ENCODE results near the gene PIAS4.
"Not testable (repeated sequence)": the region's sequence is repeated elsewhere in the genome, so short reads cannot be mapped to it uniquely, and the experiment has no call there.

Gene PIAS4

GRCh38 chr19:3966051-3967017 is 41.2 kb upstream of the PIAS4 start (continued):
- TF ChIP-seq TSHZ2 (CRISPR knock-in tag; IDR thresholded peaks at IDR 0.05) = no peak
- no peak for TF ChIP-seq PPARA (CRISPR knock-in tag; IDR thresholded peaks at IDR 0.05; ENCODE audit: borderline replicate concordance)
- no peak for TF ChIP-seq ZFP3 (CRISPR knock-in tag; IDR thresholded peaks at IDR 0.05)
- no peak for TF ChIP-seq GLIS3 (CRISPR knock-in tag; IDR thresholded peaks at IDR 0.05)
- no peak for TF ChIP-seq ZFP30 (CRISPR knock-in tag; IDR thresholded peaks at IDR 0.05)
- no peak for TF ChIP-seq ISL1 (CRISPR knock-in tag; IDR thresholded peaks at IDR 0.05)
- TF ChIP-seq ZNF565 (CRISPR knock-in tag; conservative IDR thresholded peaks at IDR 0.05; ENCODE audit: low read depth) = no peak
- no peak for TF ChIP-seq CSRNP3 (CRISPR knock-in tag; IDR thresholded peaks at IDR 0.05)

- ATAC-seq = not testable (repeated sequence)
These were observed 39.6 kb upstream of the PIAS4 start for GRCh38 chr19:3967983-3968382.

GRCh38 chr19:3968556-3969434 is 38.7 kb upstream of the PIAS4 start:
- TF ChIP-seq ZNF565 (CRISPR knock-in tag; conservative IDR thresholded peaks at IDR 0.05; ENCODE audit: low read depth) (no peak), CSDC2 (CRISPR knock-in tag; IDR thresholded peaks at IDR 0.05) (no peak), TSHZ2 (CRISPR knock-in tag; IDR thresholded peaks at IDR 0.05) (no peak), POU6F1 (CRISPR knock-in tag; IDR thresholded peaks at IDR 0.05; ENCODE audit: borderline replicate concordance, low read depth) (0 out of 2 replicates have a peak, but pooled peaks have one; percentile 40), ESRRG (CRISPR knock-in tag; IDR thresholded peaks at IDR 0.05) (no peak), ZC3H10 (CRISPR knock-in tag; IDR thresholded peaks at IDR 0.05) (0 out of 2 replicates have a peak, but pooled peaks have one; percentile 11), RARB (CRISPR knock-in tag; IDR thresholded peaks at IDR 0.05) (no peak), CREB5 (CRISPR knock-in tag; IDR thresholded peaks at IDR 0.05; ENCODE audit: low read depth) (0 out of 2 replicates have a peak, but pooled peaks have one; percentile 47), SNAI2 (CRISPR knock-in tag; IDR thresholded peaks at IDR 0.05) (no peak), ARNTL (CRISPR knock-in tag; IDR thresholded peaks at IDR 0.05; ENCODE audit: borderline replicate concordance, low read depth) (no peak), PATZ1 (CRISPR knock-in tag; IDR thresholded peaks at IDR 0.05; ENCODE audit: borderline replicate concordance) (0 out of 2 replicates have a peak, but pooled peaks have one; percentile 13), ISL1 (CRISPR knock-in tag; IDR thresholded peaks at IDR 0.05) (no peak), GLIS3 (CRISPR knock-in tag; IDR thresholded peaks at IDR 0.05) (no peak), TCF4 (CRISPR knock-in tag; IDR thresholded peaks at IDR 0.05; ENCODE audit: borderline replicate concordance) (no peak)
- ATAC-seq = peak; percentile 68
